D721Med (cell line): ENCODE results near the gene AKIP1.
A peak's percentile ranks its signal among the peaks of the same experiment; 100 is the strongest.

Source experiments
- DNase-seq: peaks from one replicate; pipeline ENCODE4 v3.0.0; 2011; ENCODE audit warnings: low spot score; ENCODE audit not compliant: insufficient read length
- FAIRE-seq: peaks from 2 replicates; lab custom pipeline; 2011; peaks lifted over from hg19 to GRCh38; lab: Jason Lieb, UNC
- CTCF ChIP-seq: IDR thresholded peaks from 2 replicates; pipeline ENCODE4 v1.5.1; 2012; ENCODE audit warnings: mild to moderate bottlenecking, control low read depth; ENCODE audit not compliant: insufficient read depth; ENCODE audit errors: missing control alignments

AKIP1 gene

DNA sequence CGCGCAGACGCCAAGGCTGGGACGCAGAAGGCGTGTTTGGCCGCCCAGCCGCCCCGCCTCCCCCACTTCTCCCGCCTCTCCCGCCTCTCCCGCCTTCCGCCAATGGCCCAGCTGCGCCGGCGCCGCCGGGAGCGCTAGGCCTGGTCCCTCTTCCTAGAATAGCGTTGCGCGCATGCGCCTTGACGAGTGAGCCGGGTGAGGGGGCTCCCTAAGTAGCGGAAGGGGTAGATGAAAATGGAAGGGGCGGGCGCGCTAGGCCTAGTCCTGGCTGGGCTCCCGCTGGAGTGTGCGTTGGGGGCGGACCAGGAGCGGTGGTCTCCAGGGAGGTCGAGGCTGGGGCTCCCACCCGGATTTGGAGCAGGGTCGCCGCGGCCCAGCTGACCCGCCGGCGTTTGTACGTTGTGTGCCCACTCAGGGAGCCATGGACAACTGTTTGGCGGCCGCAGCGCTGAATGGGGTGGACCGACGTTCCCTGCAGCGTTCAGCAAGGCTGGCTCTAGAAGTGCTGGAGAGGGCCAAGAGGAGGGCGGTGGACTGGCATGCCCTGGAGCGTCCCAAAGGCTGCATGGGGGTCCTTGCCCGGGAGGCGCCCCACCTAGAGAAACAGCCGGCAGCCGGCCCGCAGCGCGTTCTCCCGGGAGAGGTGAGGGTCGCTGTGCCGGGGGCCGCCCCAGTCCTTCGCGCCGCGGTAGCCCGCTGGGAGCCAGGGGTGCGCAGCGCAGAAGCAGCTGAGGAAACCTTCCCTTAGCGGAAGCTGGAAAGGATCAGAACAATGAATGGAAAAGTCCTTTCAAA lies at the start of gene AKIP1:
AKIP1 (plus strand) TSS at position 161 of the 795 bp plus-strand sequence; CDS start at position 422, 261 bp downstream.
- no peak for TF ChIP-seq CTCF
- no peak for FAIRE-seq

GRCh38 chr11:8863838-8864237 lies 47.2 kb upstream of the AKIP1 start:
- TF ChIP-seq CTCF, result no peak
- no peak for FAIRE-seq
- no peak for DNase-seq

More for the DNA sequence above, at the start of gene AKIP1:
- peak; percentile 87 for DNase-seq

DNA sequence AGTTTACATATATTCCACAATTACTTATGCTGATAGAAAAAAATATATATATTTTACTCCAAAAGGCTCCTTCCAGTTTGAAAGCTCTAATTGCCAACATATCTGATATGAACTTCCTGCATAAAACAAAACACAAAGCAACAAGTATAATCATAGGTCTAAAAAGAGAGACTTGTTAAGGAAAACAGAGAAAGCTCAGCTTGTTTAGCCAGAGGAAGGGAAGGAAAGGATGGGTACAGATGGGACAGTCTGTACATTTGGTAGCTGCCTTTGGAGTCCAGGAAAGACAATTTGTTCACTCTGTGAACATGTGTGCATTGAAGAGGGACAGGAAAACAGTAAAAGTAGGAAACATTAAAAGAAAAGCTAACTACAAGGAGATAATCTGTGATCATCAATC lies 45.7 kb upstream of the AKIP1 start:
- no peak for TF ChIP-seq CTCF
- no peak for DNase-seq
- no peak for FAIRE-seq

- no peak for TF ChIP-seq CTCF
- FAIRE-seq, result no peak
Measured at GRCh38 chr11:8867035-8867434, 44.0 kb upstream of the AKIP1 start.

GRCh38 chr11:8867931-8868631 lies 42.9 kb upstream of the AKIP1 start:
- DNase-seq (no peak), FAIRE-seq (no peak)
- TF ChIP-seq CTCF, result no peak

More at GRCh38 chr11:8867035-8867434, 44.0 kb upstream of the AKIP1 start:
- no peak for DNase-seq

- TF ChIP-seq CTCF, result peak; percentile 5
- FAIRE-seq, result no peak
- peak; percentile 35 for DNase-seq
Measured at GRCh38 chr11:8870411-8871170, 40.4 kb upstream of the AKIP1 start.
